Panc1 (cell line): ENCODE results near the gene NAGLU.
"Not testable (repeated sequence)": the region's sequence is repeated elsewhere in the genome, so short reads cannot be mapped to it uniquely, and the experiment has no call there.

Experiments
- CTCF ChIP-seq: fragments of 450-650 bp; IDR thresholded peaks from 2 replicates; pipeline ENCODE4 v1.5.1; 2017; ENCODE audit warnings: mild to moderate bottlenecking
- POLR2AphosphoS5 ChIP-seq: IDR thresholded peaks from 2 replicates; pipeline ENCODE4 v1.6.1; 2012; ENCODE audit warnings: mild to moderate bottlenecking, low read depth, low read length, moderate library complexity
- TCF7L2 ChIP-seq: IDR thresholded peaks from 2 replicates; pipeline ENCODE4 v1.6.1; 2011; ENCODE audit warnings: mild to moderate bottlenecking, low read depth, low read length, inconsistent platforms

- not testable (repeated sequence) for TF ChIP-seq POLR2AphosphoS5, CTCF, TCF7L2
These were observed 20.0 kb downstream of the NAGLU start for GRCh38 chr17:42555961-42556617.
